HG02885 (cell line): ENCODE results near the gene PLCB4.

Experiments used
- ATAC-seq: cut with Tn5 transposase; IDR thresholded peaks from one replicate; pipeline ENCODE4 v1.9.1; 2021; ENCODE audit warnings: mild to moderate bottlenecking; ENCODE audit not compliant: unreplicated experiment, poor library complexity

Gene PLCB4

GRCh38 chr20:9206486-9206885 lies 137.6 kb downstream of the PLCB4 start:
- no peak for ATAC-seq

GRCh38 chr20:9207253-9207652 lies 138.4 kb downstream of the PLCB4 start:
- ATAC-seq: no peak

- ATAC-seq: no peak
Measured at GRCh38 chr20:9210356-9210755, 141.5 kb downstream of the PLCB4 start.

DNA sequence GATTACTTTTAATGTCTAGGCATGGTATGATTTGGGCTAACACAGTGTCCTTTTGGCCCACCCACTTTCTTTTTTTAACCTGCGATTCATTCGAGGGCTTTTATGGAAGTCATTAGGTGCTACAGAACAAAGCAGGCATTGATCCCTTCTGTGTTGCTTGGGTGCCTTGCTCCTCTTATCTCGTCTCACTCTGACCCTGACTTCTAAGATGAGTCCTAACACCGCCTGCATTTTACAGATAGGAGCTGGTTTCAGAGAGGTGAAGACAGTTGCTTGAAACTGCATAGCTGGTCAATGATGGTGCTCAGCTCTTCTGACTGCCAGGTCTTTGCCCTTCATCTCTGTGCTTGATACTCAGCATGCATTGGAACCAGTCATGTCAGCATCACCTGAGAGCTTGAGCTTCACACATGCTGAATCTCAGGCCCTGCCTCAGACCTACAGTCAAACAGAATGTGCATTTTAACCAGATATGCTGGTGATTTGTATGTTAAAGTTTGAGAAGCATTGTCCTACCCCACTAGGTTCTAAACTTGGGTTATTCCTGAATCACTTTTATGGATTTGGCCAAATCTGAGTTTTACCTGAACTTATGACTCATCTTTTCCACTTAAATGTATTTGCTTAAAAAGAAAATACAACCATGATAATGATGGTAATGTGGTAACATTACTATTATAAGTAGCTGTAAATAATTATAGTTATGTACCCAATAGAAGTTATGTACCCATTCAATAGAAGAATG lies 142.3 kb downstream of the PLCB4 start:
- ATAC-seq: no peak

DNA sequence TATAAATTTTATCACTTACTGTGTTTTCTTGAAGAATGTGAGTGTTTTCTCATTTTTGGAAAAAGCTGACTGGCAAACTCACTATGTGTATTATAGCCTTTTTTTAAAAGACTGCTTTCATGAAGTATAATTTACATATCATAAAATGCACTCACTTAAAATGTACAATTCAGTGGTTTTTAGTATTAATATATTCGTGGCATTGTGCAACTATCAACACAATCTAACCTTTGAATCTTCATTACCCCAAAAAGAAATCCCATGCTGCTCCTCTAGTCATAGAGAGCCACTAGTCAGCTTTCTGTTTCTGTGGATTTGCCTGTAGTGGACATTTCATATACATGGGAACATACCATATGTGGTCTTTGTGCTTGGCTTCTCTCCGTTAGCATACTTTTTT lies 143.8 kb downstream of the PLCB4 start:
- ATAC-seq: no peak

- no peak for ATAC-seq
Measured at GRCh38 chr20:9214685-9215084, 145.8 kb downstream of the PLCB4 start.

DNA sequence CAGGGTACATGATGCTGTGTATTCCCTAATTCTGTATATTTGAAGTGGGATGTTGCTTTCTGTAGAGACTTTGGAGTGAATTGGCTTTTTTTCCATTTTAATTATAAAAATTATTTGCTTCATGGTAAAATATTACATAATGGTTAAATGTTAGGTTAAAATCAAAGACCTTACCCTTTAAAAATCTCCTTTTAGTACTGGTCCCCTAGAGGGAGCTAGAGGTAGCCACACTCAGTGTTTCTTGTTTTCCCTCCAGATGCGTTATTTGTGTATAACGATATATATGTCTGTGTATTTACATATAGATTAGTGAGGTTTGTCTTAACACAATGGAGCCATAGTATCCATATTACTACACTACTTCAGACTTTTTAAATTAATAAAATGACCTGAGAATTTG lies 146.7 kb downstream of the PLCB4 start:
- no peak for ATAC-seq

DNA sequence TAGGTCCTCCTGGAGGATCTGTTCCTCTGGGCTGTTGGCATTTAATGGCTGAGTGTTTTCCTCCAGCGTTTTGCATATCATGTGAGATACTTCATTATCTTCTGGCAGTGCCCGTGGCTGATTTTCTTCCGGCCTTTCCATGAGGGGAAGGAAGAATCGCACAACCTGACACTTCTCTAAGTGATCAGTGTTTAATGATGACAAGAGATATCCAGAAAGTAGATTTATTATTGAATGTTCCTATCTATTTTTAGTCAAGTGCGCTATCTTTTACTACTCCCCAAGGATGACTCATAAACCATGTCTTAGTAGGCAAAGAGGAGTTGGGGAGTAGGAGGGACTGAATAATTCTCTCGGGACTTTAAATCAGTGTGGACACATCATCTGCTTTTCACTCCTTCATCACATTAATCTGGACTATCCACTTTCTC lies 149.7 kb downstream of the PLCB4 start:
- ATAC-seq: no peak

- no peak for ATAC-seq
Measured at GRCh38 chr20:9220874-9221547, 152.1 kb downstream of the PLCB4 start.

DNA sequence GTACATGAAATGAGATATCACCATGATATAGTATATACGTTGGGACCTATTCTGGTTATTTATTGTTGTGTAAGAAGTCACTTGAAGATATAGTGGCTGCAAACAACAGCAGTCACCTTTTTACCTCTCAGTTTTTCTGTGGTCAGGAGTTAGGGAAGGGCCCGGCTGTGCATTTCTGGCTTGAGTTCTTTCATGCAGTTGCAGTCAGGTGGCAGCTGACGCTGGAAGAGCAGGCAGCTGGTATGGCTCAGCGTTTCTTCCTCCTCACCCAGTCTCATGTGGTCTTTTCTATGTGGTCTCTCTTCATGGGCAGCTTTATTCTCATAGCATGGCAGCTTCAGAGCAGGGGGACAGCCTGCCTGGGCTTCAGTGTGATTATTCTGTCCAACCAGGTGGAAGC lies 154.4 kb downstream of the PLCB4 start:
- ATAC-seq: no peak

DNA sequence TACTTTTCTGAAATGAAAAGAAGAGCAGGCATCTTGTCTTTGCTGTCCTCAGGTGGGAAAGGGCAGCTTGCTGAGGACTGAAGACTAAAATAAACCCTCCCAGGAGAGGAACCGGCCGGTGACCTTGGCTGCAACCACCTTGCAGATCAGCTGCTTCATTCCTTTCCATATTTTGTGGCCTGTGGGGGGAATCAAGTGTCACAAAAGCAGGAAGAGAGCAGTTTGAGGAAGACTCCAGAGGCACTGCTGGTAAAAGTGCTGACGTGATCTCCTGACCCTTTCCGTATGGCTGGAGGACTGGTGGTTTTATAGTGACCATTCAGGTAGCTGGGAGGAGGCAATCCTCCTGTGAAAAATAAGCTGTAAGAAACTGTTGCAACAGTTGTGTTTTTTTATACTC lies 157.0 kb downstream of the PLCB4 start:
- ATAC-seq: no peak

DNA sequence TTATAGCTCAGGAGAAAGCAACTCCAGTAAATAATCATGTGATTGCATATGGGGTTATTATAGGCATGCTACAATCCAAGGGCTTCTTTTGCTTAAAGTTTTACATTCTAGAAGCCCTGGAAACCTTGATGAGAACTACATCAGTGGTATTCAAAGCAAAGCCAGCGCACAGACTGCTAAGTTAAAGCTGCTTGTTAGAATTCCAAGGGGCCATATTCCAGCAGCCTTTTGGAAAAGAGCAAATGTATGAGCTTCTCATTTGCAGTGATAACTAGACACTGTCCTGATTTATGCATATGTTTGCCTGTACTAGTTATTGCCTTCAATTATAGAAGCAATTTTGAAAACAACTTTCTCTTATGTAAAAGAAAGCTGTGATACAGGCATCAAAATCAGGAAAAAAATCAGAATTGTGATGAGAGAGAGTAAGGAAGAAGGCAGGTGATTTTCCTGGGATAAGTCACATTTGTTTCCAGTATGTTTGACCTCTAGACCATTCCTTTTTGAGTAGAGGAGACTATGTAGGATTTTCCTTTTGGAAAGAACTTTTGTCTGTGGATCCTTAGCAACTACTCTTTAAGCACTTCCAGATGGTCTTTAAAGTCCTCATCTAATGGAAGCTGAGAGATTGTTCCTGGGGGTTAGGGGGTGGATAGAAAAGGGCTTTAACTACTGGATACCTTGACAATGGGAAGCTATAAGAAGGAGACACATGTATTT lies 159.2 kb downstream of the PLCB4 start:
- ATAC-seq: no peak

- no peak for ATAC-seq
Measured at GRCh38 chr20:9228774-9229450, 160.0 kb downstream of the PLCB4 start.

DNA sequence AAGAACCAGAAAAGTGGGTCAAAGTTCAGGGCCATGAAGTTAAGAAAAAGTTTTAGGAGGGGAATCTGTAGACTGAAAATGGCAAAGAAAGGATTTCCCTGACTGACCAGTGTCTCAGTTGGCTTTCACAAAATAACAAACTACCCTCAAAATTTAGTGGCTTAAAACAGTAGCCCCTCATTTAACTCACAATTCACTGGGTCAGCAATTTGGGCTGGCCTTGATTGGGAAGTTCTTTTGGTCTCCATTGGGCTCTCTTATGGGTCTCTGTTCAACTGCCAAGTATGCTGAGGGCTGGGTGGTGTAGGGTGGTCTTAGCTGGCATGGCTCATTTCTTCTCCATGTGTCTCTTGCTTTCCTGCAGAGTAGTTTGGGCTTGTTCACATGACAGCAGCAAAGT lies 161.5 kb downstream of the PLCB4 start:
- ATAC-seq: no peak

GRCh38 chr20:9233804-9234203 lies 164.9 kb downstream of the PLCB4 start:
- no peak for ATAC-seq

DNA sequence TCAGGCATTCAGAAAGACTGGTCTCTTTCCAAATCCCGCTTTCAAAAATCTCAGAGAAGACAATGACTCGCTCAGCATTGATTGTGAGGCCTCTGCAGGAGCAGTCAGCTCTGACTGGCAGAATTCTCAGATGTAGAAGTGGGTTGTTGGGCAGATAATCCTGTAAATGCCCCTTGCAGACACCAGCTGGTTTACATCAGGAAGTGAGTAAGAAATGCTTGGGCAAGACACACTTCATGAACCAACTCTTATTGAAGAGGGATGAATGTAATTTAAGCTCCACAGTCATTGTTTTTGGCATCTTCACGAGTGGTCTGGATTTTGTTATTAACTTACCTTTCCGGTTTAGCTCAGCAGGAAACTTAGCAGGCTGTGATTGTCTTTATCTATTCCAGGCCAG lies 166.6 kb downstream of the PLCB4 start:
- no peak for ATAC-seq

GRCh38 chr20:9236458-9236857 lies 167.6 kb downstream of the PLCB4 start:
- no peak for ATAC-seq

- no peak for ATAC-seq
Measured at GRCh38 chr20:9241232-9241692, 172.4 kb downstream of the PLCB4 start.

DNA sequence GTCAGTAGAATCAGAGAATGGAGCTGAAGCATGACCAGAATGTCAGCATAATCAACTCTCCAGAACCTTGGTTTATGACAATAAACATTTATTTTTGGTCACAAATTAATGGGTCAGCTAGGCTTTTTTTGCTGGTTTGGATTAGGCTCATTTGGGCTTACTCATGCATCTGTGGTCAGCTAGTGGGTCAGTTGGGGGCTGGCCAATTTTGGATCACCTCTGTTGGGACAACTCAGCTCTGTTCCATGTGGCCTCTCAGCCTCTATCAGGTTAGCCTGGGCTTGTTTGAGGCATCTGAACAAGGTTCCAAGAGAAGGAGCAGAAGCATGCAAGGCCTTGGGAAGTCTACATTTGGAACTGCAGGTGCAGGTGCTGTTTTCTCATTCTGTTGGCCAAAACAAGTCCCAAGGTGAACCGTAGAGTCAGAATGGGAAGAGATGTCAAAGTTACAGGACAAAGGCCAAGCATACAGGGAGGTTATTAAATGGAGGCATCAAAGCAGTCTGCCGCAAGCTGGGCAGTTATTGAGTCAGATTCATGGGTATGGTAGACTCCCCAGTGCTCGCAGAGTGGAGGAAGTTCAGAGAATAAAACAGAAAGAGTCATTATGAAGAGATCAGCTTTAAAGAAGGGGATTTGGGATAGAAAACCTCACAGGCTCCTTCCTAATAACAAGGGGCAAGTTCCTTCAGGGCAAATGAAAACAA lies 173.0 kb downstream of the PLCB4 start:
- ATAC-seq: no peak

GRCh38 chr20:9243986-9244385 lies 175.1 kb downstream of the PLCB4 start:
- no peak for ATAC-seq
